HCT116 (cell line): ENCODE measurements around the gene LSP1. TPM values are rescaled to one million over a fixed set of nuclear protein-coding genes. Genes with fewer than 3 reads are reported as not detected.

Source experiments
- ATAC-seq: fragments of 200-7000 bp; cut with Tn5 transposase; 2 replicates; pipeline ENCODE4 v1.9.1; 2020; ENCODE audit warnings: mild to moderate bottlenecking, moderate library complexity
- BruUV-seq: library from RNA; stranded (reverse); fragments of 400-500 nt; replicated peaks from 2 replicates; lab custom pipeline; 2021; lab: Mats Ljungman, UMichigan
- CTCF ChIA-PET: fragments of 300-600 bp; sonication (Branson Sonifier 250); formaldehyde crosslinking; loops from one replicate; lab custom pipeline; 2021; ENCODE audit warnings: antibody characterized with exemption; lab: Charles Lee
- POLR2A ChIA-PET: fragments of 300-600, 350-600 bp; sonication (Branson Sonifier 250); formaldehyde crosslinking; loops from one replicate; lab custom pipeline; 2021; ENCODE audit warnings: antibody characterized with exemption; lab: Charles Lee
- RAD21 ChIA-PET, 2 experiments: fragments of 300-600 bp; sonication (Branson Sonifier 250); formaldehyde crosslinking; loops; one replicate each; lab custom pipeline; 2023; ENCODE audit warnings: low total read pairs in 2 of 2; ENCODE audit not compliant: uncharacterized antibody in 2 of 2, unreplicated experiment in 2 of 2, low non-redundant PET in 1 of 2; lab: Charles Lee
- DNase-seq: peaks from one replicate; pipeline ENCODE4 v3.0.0-alpha.2; 2010; ENCODE audit warnings: low read depth, low spot score
- H2AFZ ChIP-seq: fragments of 200-600 bp; shearing (Covaris generic), sonication (generic); 2 replicates; pipeline ENCODE4 v1.6.1; 2017; ENCODE audit warnings: low read depth, mixed run types, mixed read lengths, antibody characterized with exemption, low read length; ENCODE audit not compliant: poor library complexity, severe bottlenecking
- H3K27ac ChIP-seq: 2 replicates; pipeline ENCODE4 v1.5.1; 2012; ENCODE audit warnings: low read depth, low read length
- H3K27me3 ChIP-seq: fragments of 200-600 bp; sonication (generic); 2 replicates; pipeline ENCODE4 v1.6.1; 2016; ENCODE audit warnings: mixed run types, low read length, mixed read lengths; ENCODE audit not compliant: insufficient read depth
- H3K36me3 ChIP-seq, 2 experiments: fragments of 200-500 bp in 1 of 2; fragments of 200-600 bp in 1 of 2; sonication (Bioruptor generic) in 1 of 2; sonication (generic) in 1 of 2; 2 replicates each; pipeline versions ENCODE4 v1.5.1 to v1.6.1; 2014 to 2016; ENCODE audit warnings: low read length in 2 of 2, inconsistent platforms in 1 of 2, mixed read lengths in 1 of 2, mixed run types in 1 of 2; ENCODE audit not compliant: insufficient read depth in 2 of 2, control insufficient read depth in 1 of 2
- H3K4me1 ChIP-seq, 2 experiments: fragments of 200-600 bp in 1 of 2; sonication (generic) in 1 of 2; 2 replicates each; pipeline versions ENCODE4 v1.5.1 to v1.6.1; 2012 to 2017; ENCODE audit warnings: low read length in 2 of 2, inconsistent platforms in 1 of 2, mild to moderate bottlenecking in 1 of 2, mixed read lengths in 1 of 2, mixed run types in 1 of 2, moderate library complexity in 1 of 2; ENCODE audit not compliant: insufficient read depth in 2 of 2, control insufficient read depth in 1 of 2
- H3K4me2 ChIP-seq: fragments of 200-600 bp; sonication (generic); 2 replicates; pipeline ENCODE4 v1.6.1; 2017; ENCODE audit warnings: mixed run types, low read length, mixed read lengths
- H3K4me3 ChIP-seq, 2 experiments: fragments of 200-600 bp in 1 of 2; sonication (generic) in 1 of 2; replicated peaks in 1 of 2; 2 replicates each; pipeline ENCODE4 v1.5.1; 2011 to 2016; ENCODE audit warnings: low read length in 2 of 2, control low read depth in 1 of 2, low read depth in 1 of 2, mild to moderate bottlenecking in 1 of 2, mixed read lengths in 1 of 2, mixed run types in 1 of 2
- H3K79me2 ChIP-seq: fragments of 200-600 bp; sonication (generic); 2 replicates; pipeline ENCODE4 v1.6.1; 2017; ENCODE audit warnings: mild to moderate bottlenecking, mixed run types, low read length, moderate library complexity, mixed read lengths; ENCODE audit not compliant: insufficient read depth
- H3K9ac ChIP-seq: fragments of 200-600 bp; sonication (generic); 2 replicates; pipeline ENCODE4 v1.6.1; 2016; ENCODE audit warnings: low read length, mixed read lengths
- H3K9me2 ChIP-seq: fragments of 200-600 bp; sonication (generic), shearing (Covaris generic); 2 replicates; pipeline ENCODE4 v1.6.1; 2017; ENCODE audit warnings: mixed run types, mild to moderate bottlenecking, moderate library complexity; ENCODE audit not compliant: insufficient read depth
- H3K9me3 ChIP-seq, 2 experiments: fragments of 200-500 bp in 1 of 2; fragments of 200-600 bp in 1 of 2; sonication (Bioruptor generic) in 1 of 2; sonication (generic) in 1 of 2; 2 replicates each; pipeline ENCODE4 v1.6.1; 2014 to 2017; ENCODE audit warnings: low read length in 2 of 2, mixed read lengths in 2 of 2, inconsistent platforms in 1 of 2, low read depth in 1 of 2, mild to moderate bottlenecking in 1 of 2, mixed run types in 1 of 2, moderate library complexity in 1 of 2; ENCODE audit not compliant: control insufficient read depth in 1 of 2, insufficient read depth in 1 of 2
- H4K20me1 ChIP-seq: fragments of 200-600 bp; sonication (generic), shearing (Covaris generic); 2 replicates; pipeline ENCODE4 v1.6.1; 2017; ENCODE audit warnings: mixed run types, mild to moderate bottlenecking, moderate library complexity; ENCODE audit not compliant: insufficient read depth
- ATF3 ChIP-seq: IDR thresholded peaks from 2 replicates; pipeline ENCODE4 v1.6.1; 2012
- CBX3 ChIP-seq: IDR thresholded peaks from 2 replicates; pipeline ENCODE4 v1.6.1; 2012; ENCODE audit warnings: low read depth
- CEBPB ChIP-seq: IDR thresholded peaks from 2 replicates; pipeline ENCODE4 v1.6.1; 2012; ENCODE audit warnings: low read depth
- CTCF ChIP-seq, 3 experiments: fragments of 200-600 bp in 1 of 3; sonication (generic) in 1 of 3; IDR thresholded peaks in 2 of 3; conservative IDR thresholded peaks in 1 of 3; 2 replicates each; pipeline ENCODE4 v1.5.1; 2012 to 2017; ENCODE audit warnings: low read depth in 2 of 3, low read length in 2 of 3, antibody characterized with exemption in 1 of 3, borderline replicate concordance in 1 of 3, control low read depth in 1 of 3, mild to moderate bottlenecking in 1 of 3, mixed read lengths in 1 of 3, mixed run types in 1 of 3, moderate library complexity in 1 of 3; ENCODE audit not compliant: insufficient read depth in 1 of 3
- EZH2 ChIP-seq: fragments of 200-600 bp; sonication (generic); IDR thresholded peaks from 2 replicates; pipeline ENCODE4 v1.6.1; 2017; ENCODE audit warnings: antibody characterized with exemption, mixed run types
- EZH2phosphoT487 ChIP-seq: fragments of 200-600 bp; IDR thresholded peaks from 2 replicates; pipeline ENCODE4 v1.6.1; 2018; ENCODE audit warnings: antibody characterized with exemption, borderline replicate concordance
- FOSL1 ChIP-seq: IDR thresholded peaks from 2 replicates; pipeline ENCODE4 v1.6.1; 2012; ENCODE audit warnings: low read depth
- JUND ChIP-seq: IDR thresholded peaks from 2 replicates; pipeline ENCODE4 v1.6.1; 2012
- MAX ChIP-seq: IDR thresholded peaks from 2 replicates; pipeline ENCODE4 v1.6.1; 2012
- POLR2A ChIP-seq: IDR thresholded peaks from 2 replicates; pipeline ENCODE4 v1.7.0; 2011; ENCODE audit warnings: borderline replicate concordance; ENCODE audit not compliant: insufficient read depth, insufficient read length; ENCODE audit errors: extremely low read depth
- POLR2AphosphoS5 ChIP-seq: IDR thresholded peaks from 2 replicates; pipeline ENCODE4 v1.6.1; 2011; ENCODE audit warnings: mild to moderate bottlenecking, low read depth, low read length, moderate library complexity
- RAD21 ChIP-seq: IDR thresholded peaks from 2 replicates; pipeline ENCODE4 v1.6.1; 2012; ENCODE audit warnings: low read depth, mild to moderate bottlenecking
- REST ChIP-seq: IDR thresholded peaks from 2 replicates; pipeline ENCODE4 v1.6.1; 2012; ENCODE audit warnings: low read depth
- SIN3A ChIP-seq: IDR thresholded peaks from 2 replicates; pipeline ENCODE4 v1.6.1; 2012; ENCODE audit warnings: low read depth
- ZBTB33 ChIP-seq: IDR thresholded peaks from 2 replicates; pipeline ENCODE4 v1.6.1; 2011; ENCODE audit warnings: mild to moderate bottlenecking, low read length, moderate library complexity; ENCODE audit not compliant: insufficient replicate concordance; ENCODE audit errors: extremely low read depth
- ZFX ChIP-seq: fragments of 450-650 bp; IDR thresholded peaks from 2 replicates; pipeline ENCODE4 v1.6.1; 2017
- intact Hi-C: fragments of 100-400 bp; cut with micrococcal nuclease; formaldehyde crosslinking; loops from 2 replicates; pipeline ENCODE4 v1.10.0; 2022
- total RNA-seq: library from RNA; stranded (reverse); gene quantifications from one replicate; pipeline ENCODE4 v1.2.1, GENCODE V29; 2021; ENCODE audit not compliant: unreplicated experiment

LSP1 gene
- total RNA-seq, 1 experiment from 2014 or later: 1.3 TPM

GRCh38 chr11:1887451-1888346 is 34.8 kb downstream of the LSP1 start (continued):
- TF ChIP-seq RAD21 (no peak), MAX (no peak), ZFX (no peak), POLR2A (no peak), JUND (no peak)
- TF ChIP-seq, all 23 proteins: peak for 0

GRCh38 chr11:1888347-1888753 is 35.5 kb downstream of the LSP1 start:
- Histone ChIP-seq H3K9ac (no peak overlapping the region), H3K36me3 (no peaks in the 10 kb centered on the region), H3K79me2 (no peaks in the 10 kb centered on the region), H3K4me3 (no peak overlapping the region), H2AFZ (no peak overlapping the region), H3K9me3 (no peaks in the 10 kb centered on the region), H3K4me2 (no peak overlapping the region), H3K4me1 (no peaks in the 10 kb centered on the region), H3K27me3 (peaks cover 8% of the 10 kb centered on the region; the same call in 1 of the 2 replicates), H4K20me1 (no peaks in the 10 kb centered on the region), H3K9me2 (no peaks in the 10 kb centered on the region), H3K27ac (no peak overlapping the region)
- no TSS peak for BruUV-seq
- ChIA-PET RAD21 (no interaction called here), POLR2A (no interaction called here), CTCF (interaction anchor here (0.9 kb wide), 1 partner anchor 263 kb away, joined by 3 read pairs; no protein-coding TSS in a partner anchor)
- ATAC-seq (no peak), DNase-seq (no peak)
- intact Hi-C loops: no loop called here
- TF ChIP-seq POLR2AphosphoS5 (no peak), FOSL1 (no peak), ZBTB33 (no peak), ZFX (no peak), CEBPB (no peak), ATF3 (no peak), CBX3 (no peak), CTCF (IDR thresholded peaks at IDR 0.05 in 2 of 3, conservative IDR thresholded peaks at IDR 0.05 in 1 of 3; ENCODE audit: borderline replicate concordance in 1 of 3, insufficient read depth in 1 of 3, low read depth in 2 of 3, low read length in 2 of 3) (no peak), JUND (no peak), EZH2phosphoT487 (no peak), REST (no peak), EZH2 (no peak), MAX (no peak), SIN3A (no peak)
